Myocyte (in vitro differentiated cells): ENCODE measurements around the gene ZNF70. TPM values are rescaled to one million over a fixed set of nuclear protein-coding genes. Genes with fewer than 3 reads are reported as not detected.
"Not testable (repeated sequence)": the region's sequence is repeated elsewhere in the genome, so short reads cannot be mapped to it uniquely, and the experiment has no call there.

Experiments
- DNase-seq: peaks from one replicate; pipeline ENCODE4 v3.0.0-alpha.2; 2012; ENCODE audit warnings: low read depth
- total RNA-seq: library from RNA; depleted of rRNA; stranded (reverse); fragments of >200 nt; gene quantifications from 2 replicates; pipeline ENCODE4 v1.2.3, GENCODE V29; 2014

The ZNF70 gene
- total RNA-seq, 1 donor from 2014 or later = 3.0 TPM

- DNase-seq = no peak
Observed at GRCh38 chr22:23760056-23760455, 9.1 kb upstream of the ZNF70 start.

GRCh38 chr22:23759566-23759965 is 8.7 kb upstream of the ZNF70 start:
- DNase-seq = no peak

DNA sequence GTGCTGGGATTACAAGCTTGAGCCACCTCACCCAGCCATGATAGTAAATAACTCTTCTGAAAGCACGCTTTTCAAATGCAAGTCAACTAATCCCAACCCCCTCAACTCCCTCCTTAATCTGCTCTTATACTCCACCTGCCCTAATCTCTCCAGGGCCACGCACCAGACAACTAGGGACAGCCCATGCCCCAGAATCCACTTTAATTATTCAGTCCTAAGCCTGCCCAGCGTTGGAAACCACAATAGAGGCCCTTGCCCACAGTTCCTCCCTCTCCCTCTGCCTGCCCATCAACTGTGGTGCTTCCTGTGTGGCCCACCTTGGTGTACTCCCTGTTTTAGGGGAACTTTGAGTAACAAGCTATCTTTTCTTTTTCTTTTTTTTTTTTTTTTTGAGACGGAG is 6.0 kb upstream of the ZNF70 start:
- no peak for DNase-seq

DNA sequence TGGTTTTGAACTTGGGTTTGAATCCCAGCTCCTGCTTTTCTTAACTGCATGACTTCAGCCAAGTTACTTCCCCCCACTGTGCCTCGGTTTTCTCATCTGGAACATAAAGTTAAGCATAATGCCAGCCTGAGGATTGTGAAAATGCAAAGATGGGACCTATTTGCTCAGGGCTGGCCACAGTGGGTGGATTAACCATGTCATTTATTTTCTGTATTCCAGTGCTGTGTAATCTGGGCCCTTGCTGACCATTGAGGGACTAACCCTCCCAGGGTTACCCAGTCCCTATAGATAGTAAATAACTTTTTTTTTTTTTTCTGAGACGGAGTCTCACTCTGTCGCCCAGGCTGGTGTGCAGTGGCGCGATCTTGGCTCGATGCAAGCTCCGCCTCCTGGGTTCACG is 4.8 kb upstream of the ZNF70 start:
- no peak for DNase-seq

DNA sequence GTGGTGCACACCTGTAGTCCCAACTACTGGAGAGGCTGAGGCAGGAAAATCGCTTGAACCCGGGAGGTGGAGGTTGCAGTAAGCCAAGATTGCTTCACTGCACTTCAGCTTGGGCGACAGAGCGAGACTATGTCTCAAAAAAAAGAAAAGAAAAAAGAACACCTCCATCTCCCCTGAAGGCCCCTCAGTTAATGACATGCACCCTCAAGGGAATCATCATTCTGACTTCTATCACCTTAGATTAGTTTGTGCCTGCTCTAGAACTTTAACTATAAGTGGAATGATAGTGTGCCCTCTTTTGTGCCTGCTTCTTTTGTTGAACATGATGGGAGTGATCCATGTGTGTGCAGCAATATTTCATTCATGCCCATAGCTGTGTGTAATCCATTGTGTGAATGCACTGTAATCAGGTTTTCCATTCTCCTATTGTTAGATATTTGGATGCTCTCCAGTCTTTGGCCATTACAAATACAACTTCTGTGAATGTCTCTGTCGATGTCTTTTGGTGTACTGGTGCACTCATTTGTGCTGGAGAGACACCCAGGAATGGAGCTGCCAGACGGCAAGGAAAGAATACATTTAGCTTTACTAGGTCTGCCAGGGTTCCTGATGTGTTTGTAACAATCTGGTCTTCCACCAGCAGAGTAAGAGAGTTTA is 4.2 kb upstream of the ZNF70 start:
- no peak for DNase-seq

DNA sequence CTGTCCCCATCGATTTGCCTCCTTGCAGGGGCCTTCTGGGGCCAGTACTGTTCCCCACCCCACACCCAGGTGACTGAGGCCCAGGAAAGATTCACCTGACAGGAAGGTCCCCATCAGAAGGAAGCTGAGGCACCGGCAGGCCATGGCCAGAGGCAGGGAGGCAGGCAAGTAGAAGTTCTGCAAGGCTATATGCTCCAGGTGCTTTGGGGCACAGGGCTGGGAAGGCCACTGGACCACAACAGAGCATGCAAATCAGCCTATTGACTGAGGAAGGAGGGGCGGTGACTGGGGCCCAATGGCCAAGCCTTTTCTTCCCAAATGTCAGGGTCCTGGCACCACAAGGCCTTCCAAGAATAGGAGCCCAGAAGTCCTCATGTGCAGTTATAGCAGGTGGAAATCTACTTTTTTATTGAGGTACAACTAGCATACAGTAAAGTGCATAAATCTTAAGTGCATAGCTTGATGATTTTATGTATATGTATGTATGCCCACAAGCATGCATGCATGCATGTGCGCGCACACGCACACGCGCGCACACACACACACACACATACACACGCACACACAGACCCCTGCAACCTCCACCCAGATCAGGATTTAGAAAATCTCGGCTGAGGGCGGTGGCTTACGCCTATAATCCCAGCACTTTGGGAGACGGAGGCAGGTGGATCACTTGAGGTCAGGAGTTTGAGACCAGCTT is 3.5 kb upstream of the ZNF70 start, which contains the start of gene VPREB3:
Gene VPREB3 (minus strand): TSS at position 206 of the 700 bp plus-strand sequence. CDS start 62 bp downstream, at position 144.
- DNase-seq = no peak

GRCh38 chr22:23753385-23753784 is 2.5 kb upstream of the ZNF70 start:
- no peak for DNase-seq

- no peak for DNase-seq
Observed at GRCh38 chr22:23752750-23753149, 1.8 kb upstream of the ZNF70 start.

DNA sequence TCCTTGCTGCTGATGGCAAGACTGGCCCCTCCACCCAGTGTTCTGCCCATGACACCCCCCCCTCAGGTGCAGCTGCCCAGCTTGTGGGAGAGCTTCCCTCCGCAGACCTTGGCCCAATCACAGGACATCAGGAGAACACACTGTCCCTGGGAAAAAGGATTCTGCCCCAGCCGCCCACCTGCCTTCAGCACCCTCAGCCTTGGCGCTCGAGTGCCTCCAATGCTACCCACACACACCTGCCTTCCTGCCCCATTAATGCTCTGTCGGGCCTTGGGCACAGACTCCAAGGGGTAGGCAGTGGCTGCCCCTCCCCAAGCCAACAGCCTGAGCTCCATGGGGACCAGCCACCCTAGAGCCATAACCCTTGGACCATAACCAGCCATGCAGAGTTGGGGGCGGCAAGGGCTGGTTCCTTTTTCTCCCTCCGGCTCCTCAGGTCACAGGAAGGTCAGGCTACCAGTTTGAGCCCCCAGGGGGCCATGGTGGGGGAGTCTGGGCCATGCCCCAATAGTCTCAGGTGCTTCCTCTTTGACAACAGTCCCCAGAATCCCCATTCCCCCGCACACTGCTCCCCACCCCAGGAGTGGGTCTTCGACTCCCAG is 1.3 kb upstream of the ZNF70 start:
- DNase-seq = no peak

- peak; percentile 35 for DNase-seq
Observed at GRCh38 chr22:23751441-23751996, 607 bp upstream of the ZNF70 start.

GRCh38 chr22:23750367-23750713 is 572 bp downstream of the ZNF70 start:
- DNase-seq = no peak

- DNase-seq = no peak
Observed at GRCh38 chr22:23749841-23750301, 1.0 kb downstream of the ZNF70 start.

GRCh38 chr22:23745791-23746190 is 5.1 kb downstream of the ZNF70 start:
- DNase-seq = no peak

GRCh38 chr22:23744485-23744884 is 6.4 kb downstream of the ZNF70 start:
- DNase-seq = no peak

DNA sequence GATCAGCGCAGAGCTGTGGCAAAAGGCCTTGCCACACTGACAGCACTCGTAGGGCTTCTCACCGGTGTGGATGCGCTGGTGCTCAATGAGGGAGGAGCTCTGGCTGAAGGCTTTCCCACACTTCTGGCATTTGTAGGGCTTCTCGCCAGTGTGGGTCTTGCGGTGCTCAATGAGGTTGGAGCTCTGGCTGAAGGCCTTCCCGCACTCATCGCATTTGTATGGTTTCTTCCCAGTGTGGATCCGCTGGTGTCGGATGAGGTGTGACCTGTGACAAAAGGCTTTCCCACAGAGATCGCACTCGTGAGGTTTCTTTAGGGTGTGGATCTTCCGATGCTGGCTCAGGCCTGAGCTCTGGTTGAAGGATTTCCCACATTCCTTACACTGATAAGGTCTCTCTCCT is 6.9 kb downstream of the ZNF70 start:
- no peak for DNase-seq

GRCh38 chr22:23743303-23743705 is 7.6 kb downstream of the ZNF70 start:
- peak; percentile 51 for DNase-seq

GRCh38 chr22:23742505-23743264 is 8.2 kb downstream of the ZNF70 start:
- DNase-seq = peak; percentile 53

DNA sequence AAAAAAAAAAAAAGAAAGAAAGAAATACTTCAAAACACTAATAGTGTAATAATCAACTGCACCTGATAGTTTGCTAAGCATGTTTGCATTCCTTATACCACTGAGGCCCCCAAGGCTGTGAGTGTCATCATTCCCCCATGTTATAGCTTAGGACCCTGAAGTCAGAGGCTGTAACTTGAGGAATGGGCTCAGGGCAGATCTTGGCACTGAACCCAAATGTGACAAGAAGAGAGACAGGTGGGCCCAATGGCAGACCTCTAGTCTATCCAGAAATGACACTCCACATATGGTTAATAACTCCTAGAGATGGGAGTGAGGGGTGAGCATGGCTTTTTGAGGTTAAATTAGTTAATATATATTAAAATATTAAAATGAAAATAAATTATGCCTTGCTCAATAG is 13.2 kb downstream of the ZNF70 start:
- no peak for DNase-seq

GRCh38 chr22:23728108-23728507 is 22.8 kb downstream of the ZNF70 start:
- DNase-seq = not testable (repeated sequence)

DNA sequence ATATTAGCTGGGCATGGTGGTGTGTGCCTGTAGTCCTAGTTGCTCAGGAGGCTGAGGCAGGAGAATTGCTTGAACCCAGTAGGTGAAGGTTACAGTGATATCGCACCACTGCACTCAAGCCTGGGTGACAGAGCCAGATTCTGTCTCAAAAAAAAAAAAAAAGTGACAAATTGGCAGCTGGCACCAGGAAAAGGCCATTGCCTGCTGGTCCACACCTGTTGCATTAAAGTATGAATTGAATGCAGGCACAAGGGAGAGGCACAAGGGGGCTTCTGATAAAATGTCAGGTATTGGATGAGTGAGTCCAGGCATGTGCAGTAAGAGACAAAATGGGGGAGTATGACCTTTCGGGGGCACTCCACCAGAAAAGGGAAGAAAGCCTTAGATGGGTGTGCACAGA is 28.2 kb downstream of the ZNF70 start:
- no peak for DNase-seq

DNA sequence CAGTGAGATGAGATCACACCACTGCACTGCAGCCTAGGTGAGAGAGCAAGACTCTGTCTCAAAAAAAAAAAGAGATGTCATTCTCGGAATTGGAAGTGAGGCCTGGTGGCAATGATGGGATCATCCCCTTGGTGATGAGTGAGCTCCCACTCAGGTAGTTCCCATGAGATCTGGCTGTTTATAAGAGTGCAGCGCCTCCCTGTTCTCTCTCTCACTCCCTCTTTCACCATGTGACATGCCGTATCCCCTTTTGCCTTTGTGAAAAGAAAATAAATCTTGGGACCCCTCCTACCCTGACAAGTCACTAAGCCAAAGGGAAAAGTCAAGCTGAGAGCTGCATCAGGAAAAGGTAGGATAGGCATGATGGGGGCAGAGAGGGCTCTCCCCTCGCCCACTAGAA is 28.8 kb downstream of the ZNF70 start:
- no peak for DNase-seq
